K562 (cell line): ENCODE data around the gene MED16. TPM values are rescaled to one million over a fixed set of nuclear protein-coding genes. Genes with fewer than 3 reads are reported as not detected.
A peak's percentile ranks its signal among the peaks of the same experiment; 100 is the strongest.

Experiments
- ATAC-seq: fragments of 200-7000 bp; cut with Tn5 transposase; 3 replicates; pipeline ENCODE4 v1.9.1; 2020; ENCODE audit warnings: moderate library complexity
- BruUV-seq: library from RNA; stranded (reverse); fragments of 400-500 nt; replicated peaks from 2 replicates; lab custom pipeline; 2021; lab: Mats Ljungman, UMichigan
- CTCF ChIA-PET: fragments of 300-600 bp; formaldehyde crosslinking; extraction: SDS; loops from one replicate; lab custom pipeline; 2021; ENCODE audit warnings: low intra/inter-chr PET ratio; lab: Yijun Ruan, JAX
- POLR2A ChIA-PET: fragments of 300-600, 350-650 bp; sonication (Branson Sonifier 250); formaldehyde crosslinking; extraction: SDS; loops from one replicate; lab custom pipeline; 2021; ENCODE audit warnings: antibody characterized with exemption, inconsistent platforms; lab: Yijun Ruan, JAX
- DNase-seq, 4 experiments: peaks; one replicate each; pipeline versions ENCODE4 v3.0.0 to v3.0.0-alpha.2; 2011 to 2018; ENCODE audit warnings: low spot score in 3 of 4, mixed read lengths in 3 of 4; ENCODE audit errors: extremely low read depth in 1 of 4
- FAIRE-seq: peaks from 2 replicates; lab custom pipeline; 2011; peaks lifted over from hg19 to GRCh38; lab: Jason Lieb, UNC
- H2AFZ ChIP-seq: 2 replicates; pipeline ENCODE4 v1.6.0; 2011; ENCODE audit warnings: low read depth, low read length, control low read depth, inconsistent platforms
- H3K27ac ChIP-seq: fragments of 200-600 bp; 3 replicates; pipeline ENCODE4 v1.8.0; 2011; ENCODE audit warnings: low read depth, mild to moderate bottlenecking, control low read depth, inconsistent platforms, low read length, moderate library complexity, mixed read lengths; ENCODE audit errors: extremely low read depth
- H3K27me3 ChIP-seq, 2 experiments: fragments of 300-600 bp in 1 of 2; 2 replicates in 1 of 2; 3 replicates in 1 of 2; pipeline versions ENCODE4 v1.6.0 to v1.8.0; 2011; ENCODE audit warnings: inconsistent platforms in 2 of 2, low read length in 2 of 2, mild to moderate bottlenecking in 1 of 2, mixed read lengths in 1 of 2, moderate library complexity in 1 of 2; ENCODE audit not compliant: control insufficient read depth in 2 of 2, insufficient read depth in 2 of 2
- H3K36me3 ChIP-seq: fragments of 300-600 bp; 3 replicates; pipeline ENCODE4 v1.8.0; 2011; ENCODE audit warnings: mild to moderate bottlenecking, low read length, inconsistent platforms; ENCODE audit not compliant: control insufficient read depth, insufficient read depth
- H3K4me1 ChIP-seq, 2 experiments: fragments of 200-600 bp in 1 of 2; replicated peaks in 1 of 2; 2 replicates in 1 of 2; 3 replicates in 1 of 2; pipeline versions ENCODE4 v1.5.1 to v1.8.0; 2011; ENCODE audit warnings: inconsistent platforms in 2 of 2, low read length in 2 of 2, mild to moderate bottlenecking in 1 of 2, mixed read lengths in 1 of 2, moderate library complexity in 1 of 2; ENCODE audit not compliant: control insufficient read depth in 2 of 2, insufficient read depth in 2 of 2
- H3K4me2 ChIP-seq: 2 replicates; pipeline ENCODE4 v1.6.1; 2011; ENCODE audit warnings: low read length, control low read depth, inconsistent platforms, mixed read lengths; ENCODE audit not compliant: insufficient read depth
- H3K4me3 ChIP-seq: fragments of 200-600 bp; sonication (generic), shearing (Covaris generic); 2 replicates; pipeline ENCODE4 v1.5.1; 2016; ENCODE audit warnings: control low read depth, inconsistent platforms
- H3K79me2 ChIP-seq: fragments of 200-600 bp; 3 replicates; pipeline ENCODE4 v1.8.0; 2011; ENCODE audit warnings: low read length, inconsistent platforms; ENCODE audit not compliant: control insufficient read depth, insufficient read depth
- H3K9ac ChIP-seq, 2 experiments: 2 replicates each; pipeline versions ENCODE4 v1.6.0 to v1.6.1; 2011; ENCODE audit warnings: low read depth in 2 of 2, low read length in 2 of 2, control low read depth in 1 of 2, inconsistent platforms in 1 of 2, mild to moderate bottlenecking in 1 of 2, mixed read lengths in 1 of 2; ENCODE audit not compliant: insufficient read depth in 1 of 2
- H3K9me1 ChIP-seq: one replicate; pipeline ENCODE4 v1.6.0; 2011; ENCODE audit warnings: inconsistent platforms, mild to moderate bottlenecking, low read length, moderate library complexity; ENCODE audit not compliant: control insufficient read depth, insufficient read depth
- H3K9me3 ChIP-seq: replicated peaks from 2 replicates; pipeline ENCODE4 v1.5.1; 2011; ENCODE audit warnings: low read depth, low read length, inconsistent platforms; ENCODE audit not compliant: control insufficient read depth, insufficient read depth
- H4K20me1 ChIP-seq: replicated peaks from 2 replicates; pipeline ENCODE4 v1.6.1; 2011; ENCODE audit warnings: low read length, inconsistent platforms, mixed read lengths; ENCODE audit not compliant: control insufficient read depth, insufficient read depth
- ARID1B ChIP-seq: fragments of 450-650 bp; IDR thresholded peaks from 2 replicates; pipeline ENCODE4 v1.6.1; 2016; ENCODE audit warnings: antibody characterized with exemption, mild to moderate bottlenecking, inconsistent platforms
- MTA3 ChIP-seq: fragments of 450-650 bp; formaldehyde crosslinking; IDR thresholded peaks from 2 replicates; pipeline ENCODE4 v1.6.1; 2017; ENCODE audit warnings: mild to moderate bottlenecking, borderline replicate concordance
- NONO ChIP-seq, 2 experiments: fragments of 200-400 bp in 1 of 2; fragments of 450-650 bp in 1 of 2; formaldehyde crosslinking in 1 of 2; IDR thresholded peaks; 2 replicates each; pipeline ENCODE4 v1.6.1; 2017; ENCODE audit warnings: low read depth in 2 of 2, mild to moderate bottlenecking in 2 of 2, moderate library complexity in 2 of 2, low read length in 1 of 2
- RBFOX2 ChIP-seq: fragments of 200-400 bp; formaldehyde crosslinking; IDR thresholded peaks from 2 replicates; pipeline ENCODE4 v1.6.1; 2017; ENCODE audit warnings: low read depth, mild to moderate bottlenecking, low read length, moderate library complexity
- RBM34 ChIP-seq: fragments of 200-400 bp; formaldehyde crosslinking; IDR thresholded peaks from 2 replicates; pipeline ENCODE4 v1.6.1; 2018; ENCODE audit warnings: low read length, borderline replicate concordance; ENCODE audit not compliant: insufficient read depth
- SMARCC2 ChIP-seq: fragments of 450-650 bp; IDR thresholded peaks from 2 replicates; pipeline ENCODE4 v1.6.1; 2017; ENCODE audit warnings: antibody characterized with exemption, moderate library complexity, mild to moderate bottlenecking, low read depth
- ZBTB7A ChIP-seq: IDR thresholded peaks from 2 replicates; pipeline ENCODE4 v1.6.1; 2011; ENCODE audit warnings: low read depth, mild to moderate bottlenecking, low read length, moderate library complexity, borderline replicate concordance; ENCODE audit not compliant: control insufficient read depth
- WGBS: fragments of 100-300 bp; shearing (Covaris generic); methylation state at CpG from one replicate; pipeline ENCODE4 v1.1.6; 2016; ENCODE audit warnings: low coverage, mixed read lengths; ENCODE audit not compliant: insufficient coverage; ENCODE audit errors: missing lambda C conversion rate; 5-methylcytosine and 5-hydroxymethylcytosine counted together
- in situ Hi-C: fragments of 300-500 bp; cut with MboI; formaldehyde crosslinking; loops from 4 replicates; pipeline ENCODE4 v1.15.0; 2018; ENCODE audit warnings: inconsistent platforms, mixed read lengths
- intact Hi-C: fragments of 100-400 bp; cut with micrococcal nuclease; formaldehyde crosslinking; loops from 2 replicates; pipeline ENCODE4 v1.14.2; 2022
- polyA plus RNA-seq, 8 experiments: library from polyadenylated mRNA; depleted of rRNA in 4 of 8; stranded (reverse) in 5 of 8; unstranded in 3 of 8; fragments of >200 nt; fragmentation: Nextera tagmentation in 2 of 8; fragmentation: Illumina TruSeq in 1 of 8; extraction: Ambion mirVana in 2 of 8; extraction: Trizol in 1 of 8; gene quantifications; 2 replicates each; pipeline versions ENCODE4 v1.2.1 to v1.2.3, GENCODE V29; 2011 to 2014; ENCODE audit warnings: inconsistent platforms in 1 of 8, missing spikeins in 1 of 8
- total RNA-seq, 7 experiments: library from RNA; depleted of rRNA in 6 of 7; stranded (reverse); fragments of >200 nt in 6 of 7; fragmentation: Illumina TruSeq in 2 of 7; extraction: Trizol in 2 of 7; gene quantifications; 2 replicates each; pipeline versions ENCODE4 v1.2.1 to v1.2.3, GENCODE V29; 2011 to 2021; ENCODE audit warnings: low replicate concordance in 1 of 7
- TF ChIP-seq, protein P1 (sequence below): sonication (generic); formaldehyde crosslinking; IDR thresholded peaks from 2 replicates; pipeline ENCODE4 v1.8.0; 2022; ENCODE audit warnings: mild to moderate bottlenecking, low read depth, missing genetic modification reagents
- TF ChIP-seq, protein P2 (sequence below): sonication (generic); formaldehyde crosslinking; IDR thresholded peaks from 2 replicates; pipeline ENCODE4 v1.8.1; 2023; ENCODE audit warnings: mild to moderate bottlenecking, missing genetic modification reagents, moderate library complexity
- TF ChIP-seq, protein P3 (sequence below): fragments of 250-450 bp; sonication (Bioruptor Pico); IDR thresholded peaks from 2 replicates; pipeline ENCODE4 v1.9.0; 2021; ENCODE audit warnings: mild to moderate bottlenecking, inconsistent platforms
- TF ChIP-seq, protein P4 (sequence below), 2 experiments: IDR thresholded peaks; 2 replicates each; pipeline ENCODE4 v1.6.1; 2011; ENCODE audit warnings: borderline replicate concordance in 1 of 2, control low read depth in 1 of 2, low read depth in 1 of 2, low read length in 1 of 2, mild to moderate bottlenecking in 1 of 2, mixed read lengths in 1 of 2, moderate library complexity in 1 of 2; ENCODE audit not compliant: insufficient read depth in 1 of 2, insufficient read length in 1 of 2, poor library complexity in 1 of 2, severe bottlenecking in 1 of 2; ENCODE audit errors: extremely low read depth in 1 of 2

MED16 gene
- total and polyA plus RNA-seq, 9 of the 15 experiments (the other 6 are each of a cell fraction or from before 2014, with no cell fraction given): 0.89 to 59.9 (median 8.6) TPM

DNA sequence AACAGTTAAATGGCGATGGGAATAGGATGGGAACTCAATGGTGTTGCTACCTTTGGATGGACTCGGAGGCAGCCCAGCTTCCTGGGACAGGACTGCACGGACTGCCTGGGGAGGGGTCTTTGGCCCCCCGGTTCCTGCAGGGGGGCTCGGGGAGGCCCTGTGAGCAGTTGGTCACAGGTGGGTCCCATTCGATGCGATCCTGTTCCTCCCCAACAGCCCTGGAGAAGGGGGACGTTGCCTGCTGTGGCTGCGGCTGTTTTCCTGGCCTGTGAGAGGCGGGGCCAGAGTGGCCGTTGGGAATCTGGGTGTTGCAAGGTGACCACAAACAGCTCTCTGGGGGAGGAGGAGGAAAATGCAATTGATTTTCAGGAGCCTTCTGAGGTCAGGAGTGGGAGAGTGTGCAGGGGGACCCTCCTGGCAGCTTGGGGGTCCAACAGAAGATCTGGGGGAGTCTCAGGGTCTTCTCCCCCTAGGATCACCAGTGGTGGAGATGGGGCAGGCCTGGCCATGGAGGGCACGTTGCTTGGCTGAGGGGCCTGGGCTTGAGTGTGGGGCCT is 69.3 kb downstream of the MED16 start (continued):
- TF ChIP-seq, protein P1, sequence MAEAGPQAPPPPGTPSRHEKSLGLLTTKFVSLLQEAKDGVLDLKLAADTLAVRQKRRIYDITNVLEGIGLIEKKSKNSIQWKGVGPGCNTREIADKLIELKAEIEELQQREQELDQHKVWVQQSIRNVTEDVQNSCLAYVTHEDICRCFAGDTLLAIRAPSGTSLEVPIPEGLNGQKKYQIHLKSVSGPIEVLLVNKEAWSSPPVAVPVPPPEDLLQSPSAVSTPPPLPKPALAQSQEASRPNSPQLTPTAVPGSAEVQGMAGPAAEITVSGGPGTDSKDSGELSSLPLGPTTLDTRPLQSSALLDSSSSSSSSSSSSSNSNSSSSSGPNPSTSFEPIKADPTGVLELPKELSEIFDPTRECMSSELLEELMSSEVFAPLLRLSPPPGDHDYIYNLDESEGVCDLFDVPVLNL: no peak
- TF ChIP-seq MTA3 (peak; percentile 86; the same call in 1 of the 2 replicates), RBM34 (no peak), ARID1B (peak; percentile 74)

DNA sequence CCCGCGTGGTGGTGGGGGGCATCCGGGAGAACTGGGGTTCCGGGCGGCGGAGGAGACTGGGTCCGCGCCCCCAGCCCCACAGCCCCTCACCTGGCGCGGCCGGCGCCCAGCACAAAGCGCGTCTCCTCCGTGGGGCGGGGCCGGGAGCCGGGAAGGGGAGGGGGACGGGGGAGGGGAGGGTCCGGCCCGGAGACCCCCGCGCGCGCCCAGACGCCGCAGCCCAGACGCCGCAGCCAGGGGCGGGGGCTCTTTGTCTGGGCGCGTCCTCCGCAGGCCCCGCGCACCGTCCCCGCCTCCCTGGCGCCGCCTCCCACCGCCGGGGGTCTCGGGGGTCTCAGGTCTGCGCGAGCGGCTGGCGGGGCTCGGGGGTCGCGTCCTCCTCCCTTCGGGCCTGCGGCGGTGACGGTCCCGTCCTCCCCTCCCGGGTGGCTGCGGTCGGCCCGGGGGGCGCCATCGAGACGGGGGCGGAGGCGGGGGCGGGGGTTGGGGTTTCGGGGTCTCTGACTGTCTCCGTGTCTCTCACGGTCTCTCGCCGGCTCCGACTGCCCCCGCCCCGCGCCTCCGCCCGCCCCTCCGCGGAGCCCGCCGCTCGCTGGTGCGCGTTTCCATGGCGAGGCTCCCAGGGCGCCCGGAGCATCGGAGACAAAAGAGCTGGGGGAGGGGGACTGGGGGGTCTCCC is 71.0 kb downstream of the MED16 start, which contains the start of gene PLPPR3:
TSS of gene PLPPR3 (minus strand) at position 131 of the 679 bp plus-strand sequence. CDS start 396 bp downstream, outside the sequence.
- CTCF ChIA-PET: no interaction called here
- TF ChIP-seq, protein P2, sequence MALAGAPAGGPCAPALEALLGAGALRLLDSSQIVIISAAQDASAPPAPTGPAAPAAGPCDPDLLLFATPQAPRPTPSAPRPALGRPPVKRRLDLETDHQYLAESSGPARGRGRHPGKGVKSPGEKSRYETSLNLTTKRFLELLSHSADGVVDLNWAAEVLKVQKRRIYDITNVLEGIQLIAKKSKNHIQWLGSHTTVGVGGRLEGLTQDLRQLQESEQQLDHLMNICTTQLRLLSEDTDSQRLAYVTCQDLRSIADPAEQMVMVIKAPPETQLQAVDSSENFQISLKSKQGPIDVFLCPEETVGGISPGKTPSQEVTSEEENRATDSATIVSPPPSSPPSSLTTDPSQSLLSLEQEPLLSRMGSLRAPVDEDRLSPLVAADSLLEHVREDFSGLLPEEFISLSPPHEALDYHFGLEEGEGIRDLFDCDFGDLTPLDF (CRISPR knock-in tag): no peak
- TF ChIP-seq, protein P3, sequence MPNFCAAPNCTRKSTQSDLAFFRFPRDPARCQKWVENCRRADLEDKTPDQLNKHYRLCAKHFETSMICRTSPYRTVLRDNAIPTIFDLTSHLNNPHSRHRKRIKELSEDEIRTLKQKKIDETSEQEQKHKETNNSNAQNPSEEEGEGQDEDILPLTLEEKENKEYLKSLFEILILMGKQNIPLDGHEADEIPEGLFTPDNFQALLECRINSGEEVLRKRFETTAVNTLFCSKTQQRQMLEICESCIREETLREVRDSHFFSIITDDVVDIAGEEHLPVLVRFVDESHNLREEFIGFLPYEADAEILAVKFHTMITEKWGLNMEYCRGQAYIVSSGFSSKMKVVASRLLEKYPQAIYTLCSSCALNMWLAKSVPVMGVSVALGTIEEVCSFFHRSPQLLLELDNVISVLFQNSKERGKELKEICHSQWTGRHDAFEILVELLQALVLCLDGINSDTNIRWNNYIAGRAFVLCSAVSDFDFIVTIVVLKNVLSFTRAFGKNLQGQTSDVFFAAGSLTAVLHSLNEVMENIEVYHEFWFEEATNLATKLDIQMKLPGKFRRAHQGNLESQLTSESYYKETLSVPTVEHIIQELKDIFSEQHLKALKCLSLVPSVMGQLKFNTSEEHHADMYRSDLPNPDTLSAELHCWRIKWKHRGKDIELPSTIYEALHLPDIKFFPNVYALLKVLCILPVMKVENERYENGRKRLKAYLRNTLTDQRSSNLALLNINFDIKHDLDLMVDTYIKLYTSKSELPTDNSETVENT (CRISPR knock-in tag): no peak
- no peak for TF ChIP-seq SMARCC2
- TF ChIP-seq NONO (IDR thresholded peaks at IDR 0.05; ENCODE audit: low read depth in 2 of 2, low read length in 1 of 2): 0 out of 4 replicates have a peak, but pooled peaks of 1 of the 2 experiments have one; percentile 22
- TF ChIP-seq, protein P4, sequence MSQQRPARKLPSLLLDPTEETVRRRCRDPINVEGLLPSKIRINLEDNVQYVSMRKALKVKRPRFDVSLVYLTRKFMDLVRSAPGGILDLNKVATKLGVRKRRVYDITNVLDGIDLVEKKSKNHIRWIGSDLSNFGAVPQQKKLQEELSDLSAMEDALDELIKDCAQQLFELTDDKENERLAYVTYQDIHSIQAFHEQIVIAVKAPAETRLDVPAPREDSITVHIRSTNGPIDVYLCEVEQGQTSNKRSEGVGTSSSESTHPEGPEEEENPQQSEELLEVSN (IDR thresholded peaks at IDR 0.05; ENCODE audit: borderline replicate concordance in 1 of 2, extremely low read depth in 1 of 2, insufficient read depth in 1 of 2, insufficient read length in 1 of 2, low read depth in 1 of 2, low read length in 1 of 2, poor library complexity in 1 of 2, severe bottlenecking in 1 of 2): peak in 1 of 2 experiments; percentile 41
- peak; percentile 100 for TF ChIP-seq ZBTB7A
- TF ChIP-seq RBFOX2: 0 out of 2 replicates have a peak, but pooled peaks have one; percentile 22

More for the DNA sequence above, 71.0 kb downstream of the MED16 start, which contains the start of gene PLPPR3:
- BruUV-seq: no TSS peak
- H3K9me3 ChIP-seq: no peaks in the 10 kb centered on the region
- intact Hi-C loops (no loop called here), in situ Hi-C loops (no loop called here)
- POLR2A ChIA-PET: interaction anchor here (0.6 kb wide), 2 partner anchors 57 to 301 kb away, joined by 3 to 4 read pairs; no protein-coding TSS in a partner anchor
- peak within 1 kb of the TSS; percentile 62 to 93 for H3K9ac ChIP-seq
- WGBS: 1% methylated on average over 13 of the region's 86 CpGs
- H3K4me3 ChIP-seq: peak within 1 kb of the TSS; percentile 85
- FAIRE-seq (no peak), DNase-seq (peak in 3 of 4 experiments; percentile 56 to 79 (median 70)), ATAC-seq (peak; percentile 64)
- H4K20me1 ChIP-seq: no peaks in the 10 kb centered on the region
- no peaks in the 10 kb centered on the region for H3K9me1 ChIP-seq
- peak within 1 kb of the TSS; percentile 83 for H3K27ac ChIP-seq
- H3K4me2 ChIP-seq: peak within 1 kb of the TSS; percentile 71
- H3K4me1 ChIP-seq: peaks cover 15 to 67% of the 10 kb centered on the region in 2 experiments
- H3K36me3 ChIP-seq: no peaks in the 10 kb centered on the region
- H2AFZ ChIP-seq: peak within 1 kb of the TSS; percentile 68
- no peaks in the 10 kb centered on the region for H3K27me3 ChIP-seq
- H3K79me2 ChIP-seq: peaks cover 22% of the 10 kb centered on the region; the same call in 2 of the 3 replicates
